ES-I3 (cell line): Measurements from ENCODE around the gene HSPB7.
A peak's percentile ranks its signal among the peaks of the same experiment; 100 is the strongest.
"Not testable (repeated sequence)": the region's sequence is repeated elsewhere in the genome, so short reads cannot be mapped to it uniquely, and the experiment has no call there.

Experiments
- H3K36me3 ChIP-seq: 2 replicates; pipeline ENCODE4 v1.6.1; 2013; ENCODE audit warnings: mild to moderate bottlenecking, low read length, control low read depth, moderate library complexity; ENCODE audit not compliant: insufficient read depth
- H3K4me1 ChIP-seq: 2 replicates; pipeline ENCODE4 v1.6.1; 2013; ENCODE audit warnings: mild to moderate bottlenecking, control low read depth, low read length; ENCODE audit not compliant: insufficient read depth
- H3K9ac ChIP-seq: 2 replicates; pipeline ENCODE4 v1.6.1; 2013; ENCODE audit warnings: low read depth, mild to moderate bottlenecking, low read length, moderate library complexity
- H3K9me3 ChIP-seq: 2 replicates; pipeline ENCODE4 v1.6.1; 2013; ENCODE audit warnings: mild to moderate bottlenecking, low read length, moderate library complexity; ENCODE audit not compliant: control insufficient read depth, insufficient read depth

Gene HSPB7

DNA sequence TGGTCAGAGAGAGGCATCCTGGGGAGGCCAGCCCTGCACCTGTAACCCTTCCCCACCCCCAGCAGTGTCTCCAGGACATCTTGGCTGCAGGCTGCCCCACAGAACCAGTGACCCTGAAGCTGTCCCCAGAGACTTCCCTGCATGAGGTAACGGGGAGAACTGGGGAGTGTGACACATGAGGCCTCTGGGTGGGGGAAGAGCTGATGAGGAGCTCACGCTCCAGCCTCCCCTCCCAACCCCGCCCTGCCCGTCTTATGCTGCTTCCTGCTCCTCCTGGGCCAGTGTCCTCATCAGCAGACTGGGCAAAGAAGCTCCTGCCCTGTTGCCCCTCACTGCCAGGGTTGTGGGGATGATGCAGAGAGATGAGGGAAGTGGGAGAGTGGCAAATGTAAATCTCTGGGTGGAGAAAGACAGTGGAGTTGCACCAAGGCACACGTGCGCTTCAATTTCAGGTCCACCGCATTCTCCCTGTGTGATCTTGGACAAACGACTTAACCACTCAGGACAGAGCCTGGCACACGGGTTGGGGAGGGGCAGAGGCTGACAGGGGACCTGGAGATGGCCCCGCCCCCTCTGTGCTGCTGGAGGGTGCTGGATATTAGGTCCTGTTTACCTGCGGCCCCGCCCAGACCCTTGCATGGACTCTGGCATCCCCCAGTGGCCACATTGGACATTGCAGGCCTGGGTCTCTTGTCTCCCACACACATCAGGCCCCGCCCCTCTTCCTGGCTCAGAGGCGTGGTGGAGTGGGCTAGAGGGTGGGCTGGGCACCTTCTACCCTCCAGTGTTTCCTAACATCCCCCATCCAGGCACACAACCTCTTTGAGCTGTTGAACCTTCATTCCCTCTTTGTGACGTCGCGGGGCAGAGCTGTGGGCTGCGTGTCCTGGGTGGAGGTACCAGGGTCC lies 38.0 kb upstream of the HSPB7 start:
- Histone ChIP-seq H3K9me3 (no peaks in the 10 kb centered on the region), H3K4me1 (peaks cover 7% of the 10 kb centered on the region; the same call in 1 of the 2 replicates), H3K9ac (no peak overlapping the region), H3K36me3 (no peaks in the 10 kb centered on the region)

DNA sequence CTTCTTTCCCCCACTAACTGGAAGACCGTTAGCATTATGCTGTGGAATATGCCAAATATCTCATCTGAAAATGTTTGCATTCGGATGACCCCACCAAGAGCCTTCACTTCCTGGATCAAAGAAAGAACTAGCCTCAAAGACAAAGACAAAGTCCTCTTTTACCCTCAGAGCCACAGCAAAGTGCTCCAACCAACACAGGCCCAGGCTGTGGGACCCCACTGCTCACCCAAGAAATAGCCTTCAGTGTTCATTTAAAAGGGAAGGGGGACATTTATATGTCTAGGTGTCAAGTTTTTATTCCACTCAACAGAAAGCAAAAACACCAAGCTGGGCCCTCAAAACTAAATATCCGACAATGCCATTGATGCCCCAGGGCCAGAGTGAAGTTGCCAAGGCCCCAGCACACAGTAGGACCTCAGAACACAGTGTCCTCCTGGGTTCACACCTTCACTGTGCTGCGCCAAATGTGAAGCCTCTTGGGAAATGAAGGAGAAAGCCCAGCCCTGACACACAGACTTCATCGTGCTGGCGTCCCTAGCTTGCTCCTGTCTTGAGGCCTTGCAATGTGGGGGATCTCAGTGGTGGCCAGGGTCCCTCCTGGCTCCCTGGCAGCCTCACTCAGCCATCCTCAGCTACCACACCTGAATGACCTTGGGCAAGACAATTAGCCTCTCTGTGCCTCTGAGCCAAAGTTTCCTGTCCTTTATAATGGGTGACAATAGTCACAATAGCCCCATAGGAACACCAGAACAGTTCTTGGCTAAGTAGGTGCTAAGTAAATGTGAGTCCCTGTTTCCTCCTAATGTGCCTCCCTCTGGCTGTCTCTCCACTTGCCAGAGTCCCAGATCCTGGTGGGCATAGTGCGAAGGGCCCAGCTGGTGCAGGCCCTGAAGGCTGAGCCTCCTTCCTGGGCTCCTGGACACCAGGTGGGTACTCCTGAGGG lies 37.0 kb upstream of the HSPB7 start:
- Histone ChIP-seq H3K9ac (no peak overlapping the region), H3K9me3 (no peaks in the 10 kb centered on the region), H3K36me3 (no peaks in the 10 kb centered on the region), H3K4me1 (peaks cover 14% of the 10 kb centered on the region)

- Histone ChIP-seq H3K9ac (no peak overlapping the region), H3K36me3 (no peaks in the 10 kb centered on the region), H3K4me1 (peaks cover 17% of the 10 kb centered on the region), H3K9me3 (no peaks in the 10 kb centered on the region)
These were observed 36.1 kb upstream of the HSPB7 start for GRCh38 chr1:16053781-16054502.

DNA sequence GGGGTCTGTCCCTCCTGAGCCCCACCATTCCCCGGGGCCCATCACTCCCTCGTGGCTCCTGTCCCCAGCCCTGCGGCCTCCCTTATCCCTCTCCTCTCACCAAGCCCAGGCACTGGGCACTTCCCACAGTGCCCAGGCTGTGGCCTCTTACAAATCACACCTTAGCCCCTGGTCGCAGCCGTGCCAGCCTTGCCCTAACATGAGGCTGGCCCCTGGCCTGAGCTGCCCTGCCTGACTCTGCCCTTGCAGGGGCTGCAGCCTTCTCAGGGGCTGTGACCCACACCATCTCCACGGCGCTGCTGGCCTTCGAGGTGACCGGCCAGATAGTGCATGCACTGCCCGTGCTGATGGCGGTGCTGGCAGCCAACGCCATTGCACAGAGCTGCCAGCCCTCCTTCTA lies 34.1 kb upstream of the HSPB7 start:
- H3K36me3 ChIP-seq, H3K9ac ChIP-seq, H3K9me3 ChIP-seq: not testable (repeated sequence)
- H3K4me1 ChIP-seq: peaks cover 17% of the 10 kb centered on the region

DNA sequence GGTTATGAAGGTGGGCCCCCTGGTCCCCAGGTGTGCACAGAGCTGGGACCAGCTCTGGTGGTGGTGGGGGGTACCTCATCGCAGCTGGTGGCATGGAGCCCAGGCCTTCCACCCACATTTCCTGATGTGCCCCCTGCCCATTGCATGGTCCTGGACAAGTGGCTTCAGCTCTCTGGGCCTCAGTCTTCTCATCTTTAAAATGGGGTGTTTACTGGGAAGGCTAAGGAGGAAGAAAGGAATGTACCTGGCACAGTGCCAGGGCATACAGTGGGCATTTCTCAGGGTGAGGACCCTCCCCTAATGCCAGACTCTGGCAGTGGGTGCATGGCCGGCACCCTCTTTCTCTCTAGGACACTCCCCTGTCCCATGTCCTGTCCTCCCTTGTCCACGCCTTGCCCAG lies 33.2 kb upstream of the HSPB7 start:
- Histone ChIP-seq H3K4me1 (peaks cover 17% of the 10 kb centered on the region), H3K36me3 (no peaks in the 10 kb centered on the region), H3K9ac (no peak overlapping the region), H3K9me3 (no peaks in the 10 kb centered on the region)

- H3K36me3 ChIP-seq: no peaks in the 10 kb centered on the region
These were observed 32.5 kb upstream of the HSPB7 start for GRCh38 chr1:16050328-16050727.

GRCh38 chr1:16048573-16049189 lies 30.8 kb upstream of the HSPB7 start:
- H3K9me3 ChIP-seq: no peaks in the 10 kb centered on the region
- H3K4me1 ChIP-seq: peaks cover 10% of the 10 kb centered on the region
- H3K9ac ChIP-seq: peak overlapping the region; percentile 75
- no peaks in the 10 kb centered on the region for H3K36me3 ChIP-seq

More at GRCh38 chr1:16050328-16050727, 32.5 kb upstream of the HSPB7 start:
- no peak overlapping the region for H3K9ac ChIP-seq
- H3K4me1 ChIP-seq: peaks cover 12% of the 10 kb centered on the region
- H3K9me3 ChIP-seq: no peaks in the 10 kb centered on the region

DNA sequence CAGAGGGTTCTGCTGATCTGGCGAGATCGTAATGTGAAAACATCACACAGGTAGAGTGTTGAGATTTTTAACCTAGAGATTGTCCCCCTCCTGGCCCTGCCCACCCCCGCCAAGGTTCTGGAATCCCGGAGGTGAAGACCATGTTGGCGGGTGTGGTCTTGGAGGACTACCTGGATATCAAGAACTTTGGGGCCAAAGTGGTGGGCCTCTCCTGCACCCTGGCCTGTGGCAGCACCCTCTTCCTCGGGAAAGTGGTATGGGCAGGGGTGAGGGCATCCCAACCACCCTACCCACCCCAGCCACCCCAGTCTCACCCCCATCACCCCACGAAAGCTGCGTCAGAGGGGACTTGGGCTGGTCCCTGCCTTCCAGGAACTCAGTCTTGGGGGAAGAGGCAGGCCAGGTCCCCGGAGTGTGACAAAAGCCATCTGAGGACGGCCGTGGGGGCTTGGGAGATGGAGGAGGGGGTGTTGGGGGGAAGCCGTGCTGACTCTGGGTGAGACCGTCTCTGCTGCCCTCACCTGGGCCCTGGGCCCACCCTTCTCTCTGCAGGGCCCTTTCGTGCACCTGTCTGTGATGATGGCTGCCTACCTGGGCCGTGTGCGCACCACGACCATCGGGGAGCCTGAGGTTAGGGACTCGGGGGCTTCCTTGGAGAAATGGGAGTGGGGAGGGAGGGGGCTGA lies 30.1 kb upstream of the HSPB7 start:
- Histone ChIP-seq H3K4me1 (peaks cover 10% of the 10 kb centered on the region), H3K9ac (peak overlapping the region; percentile 75; the same call in 1 of the 2 replicates), H3K36me3 (no peaks in the 10 kb centered on the region), H3K9me3 (no peaks in the 10 kb centered on the region)

GRCh38 chr1:16046842-16047241 lies 29.0 kb upstream of the HSPB7 start:
- no peak overlapping the region for H3K9ac ChIP-seq

GRCh38 chr1:16043950-16044349 lies 26.1 kb upstream of the HSPB7 start:
- no peak overlapping the region for H3K9ac ChIP-seq
- no peaks in the 10 kb centered on the region for H3K4me1 ChIP-seq
- no peaks in the 10 kb centered on the region for H3K9me3 ChIP-seq
- no peaks in the 10 kb centered on the region for H3K36me3 ChIP-seq

More at GRCh38 chr1:16046842-16047241, 29.0 kb upstream of the HSPB7 start:
- Histone ChIP-seq H3K9me3 (no peaks in the 10 kb centered on the region), H3K36me3 (no peaks in the 10 kb centered on the region), H3K4me1 (peaks cover 10% of the 10 kb centered on the region)

GRCh38 chr1:16043521-16043920 lies 25.7 kb upstream of the HSPB7 start, which contains the start of gene CLCNKB:
Gene CLCNKB (plus strand): TSS chr1:16043782. CDS start chr1:16044493, 711 bp downstream.
- H3K36me3 ChIP-seq: no peaks in the 10 kb centered on the region
- no peaks in the 10 kb centered on the region for H3K4me1 ChIP-seq
- no peak within 1 kb of the TSS for H3K9ac ChIP-seq
- H3K9me3 ChIP-seq: no peaks in the 10 kb centered on the region

GRCh38 chr1:16042654-16043053 lies 24.8 kb upstream of the HSPB7 start:
- H3K9me3 ChIP-seq, H3K4me1 ChIP-seq, H3K36me3 ChIP-seq, H3K9ac ChIP-seq: not testable (repeated sequence)

- no peak overlapping the region for H3K9ac ChIP-seq
- H3K9me3 ChIP-seq: no peaks in the 10 kb centered on the region
- H3K4me1 ChIP-seq: no peaks in the 10 kb centered on the region
- no peaks in the 10 kb centered on the region for H3K36me3 ChIP-seq
These were observed 24.3 kb upstream of the HSPB7 start for GRCh38 chr1:16042096-16042495.
